ENCODE results near the gene ENTREP1. TPM values are rescaled to one million over a fixed set of nuclear protein-coding genes. Genes with fewer than 3 reads are reported as not detected.

The ENTREP1 gene
- total and polyA plus RNA-seq, 8 donors, result 2.0 to 40.2 (median 11.3) TPM

DNA sequence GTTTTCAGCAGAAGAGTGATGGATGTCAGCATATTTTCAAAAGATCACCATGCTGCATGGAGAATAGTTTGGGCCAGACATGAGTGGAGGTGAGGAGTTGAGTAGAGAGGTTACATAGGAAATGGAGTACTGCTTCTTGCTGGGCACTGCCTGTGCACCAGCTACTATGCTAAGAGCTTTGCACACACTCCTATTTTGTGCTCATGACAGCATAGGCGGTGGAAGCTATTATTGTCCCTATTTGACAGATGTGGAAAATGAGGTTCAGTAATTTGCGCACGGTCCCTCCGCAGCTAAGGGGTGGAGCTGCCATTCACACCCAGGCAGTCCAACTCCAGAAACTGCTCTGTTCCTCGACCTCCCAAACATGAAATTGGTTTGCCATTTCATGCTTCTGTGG lies 67.8 kb downstream of the ENTREP1 start:
- WGBS, 5 donors, result 78 to 91% (median 88%) methylated on average over 5 of the region's 5 CpGs

DNA sequence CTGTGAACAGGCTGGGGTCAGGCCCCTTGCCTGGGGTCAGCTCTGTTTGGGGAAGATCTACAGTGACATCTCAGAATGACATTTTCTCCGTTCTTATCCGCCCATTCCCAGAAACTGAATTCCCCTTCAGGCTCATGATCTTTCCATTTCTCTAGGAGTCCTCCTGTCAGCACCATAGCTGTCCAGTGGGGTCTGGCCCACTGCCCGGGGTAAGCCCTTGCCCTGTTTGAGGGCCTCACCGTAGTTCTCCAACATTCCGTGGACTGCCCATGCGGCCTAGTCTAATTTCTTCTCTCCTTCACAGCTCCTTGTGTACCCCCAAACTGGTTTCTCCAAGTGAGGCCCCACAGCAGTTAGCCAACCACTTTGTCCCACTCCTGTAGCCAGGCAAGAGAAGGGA lies 68.4 kb downstream of the ENTREP1 start:
- Histone ChIP-seq H3K4me3 (no peak overlapping the region), H3K27me3 (no peaks in the 10 kb centered on the region), H3K36me3 (peaks cover 0 to 3% (median 0%) of the 10 kb centered on the region in 4 donors), H3K9me3 (no peaks in the 10 kb centered on the region), H3K27ac (no peak overlapping the region), H3K4me1 (peaks cover 12 to 18% (median 17%) of the 10 kb centered on the region in 4 donors)
- WGBS, 5 donors, result 96 to 100% (median 97%) methylated on average over 6 of the region's 6 CpGs
- intact Hi-C loops (cut with DNase I; ENCODE audit: low total_unique reads), result no loop called here
- TF ChIP-seq, protein P1, sequence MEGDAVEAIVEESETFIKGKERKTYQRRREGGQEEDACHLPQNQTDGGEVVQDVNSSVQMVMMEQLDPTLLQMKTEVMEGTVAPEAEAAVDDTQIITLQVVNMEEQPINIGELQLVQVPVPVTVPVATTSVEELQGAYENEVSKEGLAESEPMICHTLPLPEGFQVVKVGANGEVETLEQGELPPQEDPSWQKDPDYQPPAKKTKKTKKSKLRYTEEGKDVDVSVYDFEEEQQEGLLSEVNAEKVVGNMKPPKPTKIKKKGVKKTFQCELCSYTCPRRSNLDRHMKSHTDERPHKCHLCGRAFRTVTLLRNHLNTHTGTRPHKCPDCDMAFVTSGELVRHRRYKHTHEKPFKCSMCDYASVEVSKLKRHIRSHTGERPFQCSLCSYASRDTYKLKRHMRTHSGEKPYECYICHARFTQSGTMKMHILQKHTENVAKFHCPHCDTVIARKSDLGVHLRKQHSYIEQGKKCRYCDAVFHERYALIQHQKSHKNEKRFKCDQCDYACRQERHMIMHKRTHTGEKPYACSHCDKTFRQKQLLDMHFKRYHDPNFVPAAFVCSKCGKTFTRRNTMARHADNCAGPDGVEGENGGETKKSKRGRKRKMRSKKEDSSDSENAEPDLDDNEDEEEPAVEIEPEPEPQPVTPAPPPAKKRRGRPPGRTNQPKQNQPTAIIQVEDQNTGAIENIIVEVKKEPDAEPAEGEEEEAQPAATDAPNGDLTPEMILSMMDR (IDR thresholded peaks at IDR 0.05), result no peak
- TF ChIP-seq POLR2A (IDR thresholded peaks at IDR 0.05), result no peak
- no peak for TF ChIP-seq EP300 (IDR thresholded peaks at IDR 0.05)
- no peak for TF ChIP-seq POLR2AphosphoS5 (IDR thresholded peaks at IDR 0.05)
- DNase-seq, result no peak

More for the DNA sequence above, 67.8 kb downstream of the ENTREP1 start:
- no peak overlapping the region for H3K27ac ChIP-seq
- H3K9me3 ChIP-seq, result no peaks in the 10 kb centered on the region
- TF ChIP-seq, protein P1 (IDR thresholded peaks at IDR 0.05), result no peak
- TF ChIP-seq POLR2A (IDR thresholded peaks at IDR 0.05), result no peak
- TF ChIP-seq POLR2AphosphoS5 (IDR thresholded peaks at IDR 0.05), result no peak
- no peak for TF ChIP-seq EP300 (IDR thresholded peaks at IDR 0.05)
- H3K4me1 ChIP-seq, result peaks cover 12 to 18% (median 17%) of the 10 kb centered on the region in 4 donors
- H3K36me3 ChIP-seq, result peaks cover 0 to 9% (median 4%) of the 10 kb centered on the region in 4 donors
- intact Hi-C loops (cut with DNase I; ENCODE audit: low total_unique reads), result no loop called here
- H3K27me3 ChIP-seq, result no peaks in the 10 kb centered on the region
- H3K4me3 ChIP-seq, result no peak overlapping the region
- no peak for DNase-seq

DNA sequence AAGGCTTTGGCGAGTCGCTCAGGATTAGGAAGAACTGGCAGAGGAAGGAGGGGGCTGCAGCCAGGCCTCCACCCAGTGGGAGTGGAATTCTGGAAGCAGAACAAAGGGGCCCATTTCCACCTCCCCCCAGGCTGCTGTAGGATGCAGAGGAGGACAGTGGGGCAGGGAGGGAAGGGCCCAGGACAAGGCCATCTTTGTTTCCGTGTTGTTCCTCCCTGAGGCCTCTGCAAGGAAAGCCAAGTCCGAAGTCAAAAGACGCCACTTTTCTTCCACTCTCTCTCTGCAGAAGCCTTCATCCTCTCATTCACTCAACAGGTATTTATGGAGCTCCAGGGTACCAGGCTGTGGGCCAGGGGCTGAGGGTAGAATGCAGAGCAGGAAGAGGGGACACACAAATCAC lies 70.7 kb downstream of the ENTREP1 start:
- Histone ChIP-seq H3K4me1 (peaks cover 12 to 18% (median 17%) of the 10 kb centered on the region in 4 donors), H3K36me3 (no peaks in the 10 kb centered on the region), H3K27me3 (no peaks in the 10 kb centered on the region), H3K4me3 (no peak overlapping the region), H3K9me3 (no peaks in the 10 kb centered on the region), H3K27ac (no peak overlapping the region)
- peak in 1 of 2 donors; percentile 16 for DNase-seq
- WGBS, 5 donors, result 85 to 97% (median 93%) methylated on average over 5 of the region's 5 CpGs
- intact Hi-C loops (cut with DNase I; ENCODE audit: low total_unique reads), result no loop called here
- TF ChIP-seq EP300 (IDR thresholded peaks at IDR 0.05) (no peak), POLR2AphosphoS5 (IDR thresholded peaks at IDR 0.05) (no peak), POLR2A (IDR thresholded peaks at IDR 0.05) (no peak)
- TF ChIP-seq, protein P1 (IDR thresholded peaks at IDR 0.05), result no peak

DNA sequence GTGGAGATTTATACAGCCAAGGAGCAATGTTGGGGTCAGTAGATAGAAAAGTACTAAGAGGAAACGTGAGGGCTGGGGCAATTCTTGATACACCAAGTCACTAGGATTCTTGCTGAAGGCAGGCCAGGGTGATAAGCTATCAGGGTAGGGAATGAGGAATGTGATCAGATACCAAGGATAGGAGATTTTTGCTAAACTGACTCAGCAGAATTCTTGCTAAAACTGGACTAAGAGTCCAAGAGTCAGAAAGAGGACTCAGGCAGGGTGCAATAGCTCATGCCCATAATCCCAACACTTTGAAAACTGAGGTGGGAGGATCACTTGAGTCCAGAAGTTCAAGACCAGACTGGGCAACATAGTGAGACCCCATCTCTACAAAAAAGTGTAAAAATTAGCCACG lies 71.7 kb downstream of the ENTREP1 start:
- Histone ChIP-seq H3K4me1 (peaks cover 8 to 11% (median 10%) of the 10 kb centered on the region in 4 donors), H3K27me3 (no peaks in the 10 kb centered on the region), H3K9me3 (no peaks in the 10 kb centered on the region), H3K36me3 (no peaks in the 10 kb centered on the region), H3K27ac (no peak overlapping the region), H3K4me3 (no peak overlapping the region)
- TF ChIP-seq POLR2A (IDR thresholded peaks at IDR 0.05), result no peak
- no peak for DNase-seq
- intact Hi-C loops (cut with DNase I; ENCODE audit: low total_unique reads), result no loop called here
- 64 to 81% (median 75%) methylated on average over 2 of the region's 2 CpGs for WGBS, 5 donors

DNA sequence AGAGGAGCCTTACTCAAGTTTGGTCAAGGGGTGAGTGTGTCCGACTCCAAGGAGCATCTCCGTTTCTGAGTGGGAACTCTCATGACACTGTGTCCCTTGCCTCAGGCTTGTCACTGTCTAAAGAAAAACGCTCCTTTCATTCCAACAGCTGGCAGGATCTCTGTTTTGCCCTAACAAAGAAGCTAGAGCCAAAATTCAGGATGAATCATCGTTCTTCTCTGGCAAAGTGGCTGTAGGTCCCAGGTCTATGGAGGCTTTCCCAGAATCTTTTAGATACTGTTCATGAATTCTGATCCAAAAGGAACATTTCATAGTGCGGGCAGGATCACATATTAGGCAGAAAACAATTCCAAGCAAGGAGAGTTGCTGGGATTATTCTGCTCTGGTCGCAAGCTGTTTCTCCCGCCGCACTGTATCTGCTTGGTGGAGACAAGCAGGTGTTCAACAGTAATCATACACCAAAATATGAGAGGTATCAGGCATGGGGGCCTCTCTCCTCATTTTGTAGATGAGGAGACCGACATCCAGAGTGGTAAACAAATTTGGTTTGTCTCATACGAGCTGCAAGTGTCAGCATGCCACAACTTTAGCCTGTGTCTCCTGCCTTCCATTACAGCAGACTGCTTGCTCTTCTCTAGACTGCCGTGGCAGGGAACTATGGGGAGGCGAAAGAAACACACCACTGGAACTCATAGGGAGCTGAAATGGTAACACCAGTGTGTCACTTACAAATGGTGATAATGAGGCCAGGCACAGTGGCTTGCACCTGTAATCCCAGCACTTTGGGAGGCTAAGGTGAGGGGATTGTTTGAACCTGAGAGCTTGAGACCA lies 72.6 kb downstream of the ENTREP1 start:
- H3K27me3 ChIP-seq, result no peaks in the 10 kb centered on the region
- peak overlapping the region in 2 of 5 donors; percentile 4 to 54 for H3K27ac ChIP-seq
- H3K36me3 ChIP-seq, result no peaks in the 10 kb centered on the region
- intact Hi-C loops (cut with DNase I; ENCODE audit: low total_unique reads), result no loop called here
- 56 to 76% (median 58%) methylated on average over 12 of the region's 12 CpGs for WGBS, 5 donors
- no peak for DNase-seq
- H3K4me3 ChIP-seq, result no peak overlapping the region
- no peaks in the 10 kb centered on the region for H3K9me3 ChIP-seq
- TF ChIP-seq, protein P1 (IDR thresholded peaks at IDR 0.05), result no peak
- TF ChIP-seq POLR2AphosphoS5 (IDR thresholded peaks at IDR 0.05) (no peak), POLR2A (IDR thresholded peaks at IDR 0.05) (no peak), EP300 (IDR thresholded peaks at IDR 0.05) (no peak)
- peaks cover 0 to 3% (median 2%) of the 10 kb centered on the region in 4 donors for H3K4me1 ChIP-seq

Data from stomach (tissue), 9 donors.